Kidney glomerular epithelial cell (primary cell): Measurements from ENCODE around the gene RAET1E.
A peak's percentile ranks its signal among the peaks of the same experiment; 100 is the strongest.
"Not testable (repeated sequence)": the region's sequence is repeated elsewhere in the genome, so short reads cannot be mapped to it uniquely, and the experiment has no call there.

Source experiments
- DNase-seq: peaks from one replicate; lab custom pipeline; 2025; lab: John Stamatoyannopoulos, UW

The RAET1E gene

DNA sequence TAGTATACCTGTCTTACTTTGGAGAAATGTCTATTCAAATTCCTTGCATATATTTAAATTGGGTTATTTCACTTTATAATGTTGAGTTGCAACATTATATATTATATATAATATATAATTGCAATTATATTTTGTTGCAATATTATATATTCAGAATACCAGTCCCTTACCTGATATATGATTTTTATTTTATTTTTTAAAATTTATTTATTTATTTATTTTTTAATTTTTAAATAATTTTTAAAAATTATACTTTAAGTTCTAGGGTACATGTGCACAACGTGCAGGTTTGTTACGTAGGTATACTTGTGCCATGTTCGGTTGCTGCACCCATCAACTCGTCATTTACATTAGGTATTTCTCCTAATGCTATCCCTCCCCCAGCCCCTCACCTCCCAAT is 29.1 kb upstream of the RAET1E start:
- not testable (repeated sequence) for DNase-seq

DNA sequence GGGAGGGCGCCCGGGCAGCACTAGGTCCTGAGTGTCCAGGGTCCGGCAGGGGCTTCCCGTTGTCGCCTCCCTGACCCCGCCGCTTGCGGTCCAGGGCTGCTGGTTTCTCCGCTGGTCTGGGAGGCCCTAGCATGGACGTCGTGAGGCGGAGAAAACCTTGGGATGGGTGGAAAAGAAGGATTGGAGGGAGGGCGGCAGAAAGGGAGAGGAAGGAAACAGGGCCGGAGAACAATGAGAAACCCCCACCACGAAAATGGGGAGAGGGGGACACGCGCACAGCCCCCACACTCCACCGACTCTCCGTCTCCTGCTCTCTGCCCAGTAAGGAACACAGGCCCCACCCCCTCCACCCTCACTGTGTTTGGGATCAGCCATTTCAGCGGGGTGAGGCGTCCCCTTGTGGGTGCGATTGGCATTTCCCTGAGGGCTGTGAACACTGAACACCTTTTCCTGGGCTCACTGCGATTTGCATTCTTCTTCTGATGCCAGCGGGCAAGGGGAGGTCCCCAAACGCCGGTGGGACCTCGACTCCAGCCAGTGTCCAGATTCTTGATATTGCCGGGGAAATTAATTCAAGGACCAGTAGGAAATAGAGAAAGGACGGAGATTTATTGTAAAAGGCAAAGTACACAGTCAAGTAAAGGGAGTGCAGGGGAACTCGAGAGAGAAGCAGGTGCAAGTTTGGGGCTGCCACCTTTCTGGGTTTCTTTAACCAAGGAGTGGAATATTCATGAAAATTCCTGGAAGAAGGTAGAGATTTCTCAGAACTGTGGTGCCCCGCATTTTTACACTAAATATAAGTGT is 28.3 kb upstream of the RAET1E start:
- DNase-seq = peak; percentile 52

- no peak for DNase-seq
These were observed 27.5 kb upstream of the RAET1E start for GRCh38 chr6:149925253-149925973.

GRCh38 chr6:149924933-149925252 is 27.0 kb upstream of the RAET1E start:
- no peak for DNase-seq

DNA sequence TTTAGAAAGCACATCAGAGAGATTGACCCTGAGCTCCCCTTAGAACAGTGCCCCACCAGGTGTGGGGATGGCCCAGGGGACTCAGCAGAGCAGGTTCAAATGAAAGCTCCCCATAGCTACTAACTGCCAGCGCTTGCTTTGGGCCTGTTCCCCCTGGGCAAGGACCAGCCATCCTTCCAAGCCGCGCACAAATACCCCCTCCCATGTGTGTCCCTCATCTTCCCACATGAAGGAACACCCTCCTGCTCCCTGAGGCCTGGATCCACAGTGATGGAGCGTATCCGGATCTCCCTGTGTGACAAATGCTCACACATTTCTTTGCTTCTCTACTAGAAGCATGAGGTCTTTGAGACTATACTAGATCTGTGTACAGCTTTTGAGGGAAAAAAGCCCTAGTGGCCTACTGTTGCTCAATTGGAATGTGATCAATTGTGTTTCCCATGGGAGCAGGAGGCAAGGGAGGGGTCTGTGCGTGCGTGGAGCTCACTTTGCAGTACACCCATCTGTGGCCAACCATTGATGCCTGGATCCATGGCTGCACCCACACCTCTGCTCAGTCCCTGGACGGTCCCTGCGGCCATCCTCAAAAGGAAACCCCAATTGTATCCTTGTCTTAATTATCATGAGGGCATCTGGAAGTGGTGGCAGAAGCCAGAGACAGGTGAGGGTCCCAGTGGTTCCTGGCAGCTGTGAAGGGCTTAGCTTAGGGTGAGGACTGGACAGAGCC is 26.5 kb upstream of the RAET1E start:
- DNase-seq = no peak

GRCh38 chr6:149923327-149923986 is 25.5 kb upstream of the RAET1E start:
- DNase-seq = no peak

GRCh38 chr6:149922642-149923326 is 24.9 kb upstream of the RAET1E start, which contains the start of gene RAET1G:
Gene RAET1G (minus strand): TSS chr6:149923121. CDS start chr6:149923010, 111 bp downstream.
- peak; percentile 90 for DNase-seq

- not testable (repeated sequence) for DNase-seq
These were observed 24.2 kb upstream of the RAET1E start for GRCh38 chr6:149922091-149922490.

- no peak for DNase-seq
These were observed 23.4 kb upstream of the RAET1E start for GRCh38 chr6:149921361-149921760.

DNA sequence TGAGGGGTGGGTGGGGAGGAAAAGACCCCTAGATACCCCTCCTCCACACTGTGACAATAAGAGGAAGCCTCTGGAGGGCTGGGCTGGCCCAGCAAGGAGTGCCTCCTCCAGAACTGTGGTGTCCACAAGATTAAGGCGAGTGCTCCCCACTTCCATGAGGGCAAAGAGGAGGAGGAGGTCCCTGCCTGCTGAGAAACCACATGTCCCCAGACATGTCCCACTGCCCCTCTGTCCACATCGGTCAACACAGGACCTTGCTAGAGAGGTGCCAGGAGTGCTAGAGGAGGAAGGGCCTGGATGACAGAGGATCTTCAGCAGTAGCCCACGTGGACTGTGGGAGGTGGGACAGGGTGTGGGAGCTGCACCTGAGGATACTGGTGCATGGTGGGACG is 21.9 kb upstream of the RAET1E start:
- DNase-seq = no peak

GRCh38 chr6:149919126-149919833 is 21.4 kb upstream of the RAET1E start:
- DNase-seq = not testable (repeated sequence)

DNA sequence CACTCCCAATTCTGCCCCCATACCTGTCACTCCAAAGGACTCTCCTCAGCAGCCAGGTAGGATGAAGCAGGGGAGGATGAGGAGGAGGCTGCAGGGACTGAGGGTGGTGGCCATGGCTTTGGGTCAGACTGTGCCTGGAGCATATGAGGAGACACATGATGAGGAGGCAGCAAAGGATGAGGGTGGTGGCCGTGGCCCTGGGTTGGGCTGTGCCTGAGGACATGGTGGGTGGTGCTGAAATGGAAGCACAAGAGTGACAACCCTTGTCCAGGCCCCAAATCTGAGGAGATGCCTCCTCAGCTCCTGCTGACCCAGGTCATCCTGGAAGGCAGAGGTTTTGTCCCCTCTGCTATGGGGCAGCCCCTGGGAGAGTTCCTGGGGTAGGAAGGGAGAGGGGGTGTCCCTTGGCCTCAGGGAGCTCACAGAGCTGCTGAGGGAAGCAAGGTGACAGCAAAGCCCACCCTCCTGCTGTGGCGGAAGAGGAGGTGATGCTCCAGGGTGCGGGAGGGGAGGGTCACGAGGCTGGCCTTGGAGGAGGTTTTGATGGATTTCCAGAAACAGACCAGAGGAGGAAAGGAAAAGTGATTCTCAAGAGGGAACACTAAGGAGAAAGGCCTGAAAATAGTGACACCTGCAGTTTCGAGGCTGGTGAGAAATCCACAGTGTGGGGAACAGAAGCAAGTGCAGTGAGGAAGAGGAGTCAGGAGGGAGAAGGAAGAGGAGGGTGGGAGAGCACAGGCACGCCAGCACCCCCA is 20.4 kb upstream of the RAET1E start:
- DNase-seq = no peak

DNA sequence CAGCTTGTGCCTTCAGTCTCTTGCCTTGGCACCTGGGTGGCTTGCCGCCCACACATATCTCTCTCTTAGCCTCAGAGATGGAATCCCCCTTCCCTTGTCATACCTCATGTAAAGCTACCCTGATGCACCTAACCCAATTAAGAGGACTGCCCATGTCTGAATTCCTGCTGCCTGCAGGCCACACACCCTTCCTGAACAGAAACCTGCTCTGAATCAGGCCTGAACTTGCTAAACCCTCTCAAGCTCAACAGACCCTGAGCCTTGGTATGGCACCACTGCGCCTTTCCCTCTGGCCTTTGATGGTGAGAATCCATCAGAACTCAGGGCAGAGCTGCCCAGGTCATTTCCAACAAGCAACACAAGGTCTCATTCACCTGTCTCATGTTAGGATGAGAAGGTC is 19.8 kb upstream of the RAET1E start:
- DNase-seq = no peak

GRCh38 chr6:149915970-149916865 is 18.3 kb upstream of the RAET1E start:
- no peak for DNase-seq

DNA sequence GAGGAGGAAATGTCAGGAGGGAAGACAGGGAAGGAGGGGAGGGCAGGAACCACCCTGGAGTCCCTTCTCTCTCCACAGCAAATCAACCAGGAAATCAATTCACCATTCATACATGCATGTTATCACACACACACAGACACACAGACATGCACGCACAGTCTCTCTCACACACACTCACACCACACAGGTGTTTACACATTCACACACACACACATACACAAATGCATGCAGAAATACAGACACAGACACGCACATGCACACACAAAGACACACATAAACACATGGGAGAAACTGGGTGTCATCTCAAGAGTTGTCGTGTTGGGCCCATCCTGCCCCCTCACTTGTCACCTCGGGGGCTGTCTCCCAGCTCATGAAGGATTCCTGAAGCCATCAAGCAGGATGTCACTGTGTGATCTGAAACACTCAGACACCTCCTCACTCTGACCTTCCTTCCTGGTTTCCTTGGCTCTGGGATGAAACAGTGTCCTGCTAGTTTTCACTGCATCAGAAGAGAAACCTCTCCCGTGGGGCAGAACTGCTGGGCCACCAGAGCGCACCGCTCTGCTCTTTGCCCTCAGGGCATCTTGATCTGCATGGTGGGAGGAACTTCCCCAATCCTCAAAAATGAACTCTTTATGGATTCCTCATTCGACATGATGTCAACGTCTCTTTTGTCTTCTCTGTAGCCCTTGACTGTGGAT is 15.8 kb upstream of the RAET1E start:
- no peak for DNase-seq

GRCh38 chr6:149913085-149913484 is 15.2 kb upstream of the RAET1E start:
- DNase-seq = no peak

GRCh38 chr6:149912680-149913079 is 14.8 kb upstream of the RAET1E start:
- DNase-seq = not testable (repeated sequence)

- no peak for DNase-seq
These were observed 12.8 kb upstream of the RAET1E start for GRCh38 chr6:149910721-149911151.
